Suprapubic skin (tissue), 4 donors: ENCODE results near the gene ZNF2.

Experiments used
- CTCF ChIP-seq, 2 donors: fragments of 200-600 bp in 1 of 2; fragments of 450-650 bp in 1 of 2; sonication (generic) in 1 of 2; IDR thresholded peaks; one replicate each; pipeline ENCODE4 v1.5.1; 2016 to 2019; ENCODE audit warnings: antibody characterized with exemption in 2 of 2, mild to moderate bottlenecking in 1 of 2, moderate library complexity in 1 of 2
- EP300 ChIP-seq: sonication (generic); formaldehyde crosslinking; IDR thresholded peaks from one replicate; pipeline ENCODE4 v1.6.1; 2017; ENCODE audit warnings: antibody characterized with exemption
- POLR2A ChIP-seq, 2 donors: fragments of 450-650 bp; IDR thresholded peaks; one replicate each; pipeline ENCODE4 v1.6.1; 2017; ENCODE audit warnings: antibody characterized with exemption in 2 of 2, mild to moderate bottlenecking in 2 of 2, moderate library complexity in 2 of 2
- POLR2AphosphoS5 ChIP-seq, 3 donors: sonication (generic); formaldehyde crosslinking; IDR thresholded peaks; one replicate each; pipeline ENCODE4 v1.6.1; 2017; ENCODE audit warnings: antibody characterized with exemption in 3 of 3

DNA sequence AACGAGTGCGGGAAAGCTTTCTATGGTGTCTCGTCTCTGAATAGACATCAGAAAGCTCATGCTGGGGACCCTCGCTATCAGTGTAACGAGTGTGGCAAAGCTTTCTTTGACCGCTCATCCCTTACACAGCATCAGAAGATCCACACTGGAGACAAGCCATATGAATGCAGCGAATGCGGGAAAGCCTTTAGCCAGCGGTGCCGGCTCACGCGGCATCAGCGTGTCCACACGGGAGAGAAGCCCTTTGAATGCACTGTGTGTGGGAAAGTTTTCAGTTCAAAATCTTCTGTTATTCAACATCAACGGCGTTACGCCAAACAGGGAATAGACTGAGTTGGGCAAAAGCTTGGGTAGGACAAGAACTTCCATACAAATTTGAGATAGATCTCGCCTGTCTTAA, 16.2 kb downstream of the ZNF2 start:
- TF ChIP-seq POLR2A (IDR thresholded peaks at IDR 0.05), result no peak
- no peak for TF ChIP-seq EP300
- no peak for TF ChIP-seq CTCF (IDR thresholded peaks at IDR 0.05)
- TF ChIP-seq POLR2AphosphoS5 (IDR thresholded peaks at IDR 0.05), result no peak
